ENCODE measurements around the gene NRG3. TPM values are rescaled to one million over a fixed set of nuclear protein-coding genes. Genes with fewer than 3 reads are reported as not detected.

Gene NRG3
- total RNA-seq, 4 donors from 2014 or later: 0.20 to 1.1 (median 0.84) TPM; not detected in 1

DNA sequence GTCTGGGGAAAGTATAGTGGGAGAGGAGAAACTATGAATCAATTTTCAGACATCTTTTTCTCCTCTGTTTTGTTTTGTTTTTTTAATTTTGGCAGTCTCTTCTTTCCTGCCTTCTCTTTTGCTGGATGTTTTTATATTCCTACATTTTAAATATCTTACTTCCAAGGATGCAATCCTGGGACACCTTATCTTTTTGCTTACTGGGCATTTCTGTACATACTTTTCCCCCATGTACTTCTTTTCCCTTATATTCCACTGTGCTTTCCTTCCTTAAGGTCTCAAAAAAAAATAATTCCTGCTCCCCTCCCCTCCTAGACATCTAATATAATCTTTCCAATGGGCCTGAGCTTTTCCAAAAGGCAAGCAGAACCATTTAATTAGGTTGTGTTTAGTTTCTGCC, 701.1 kb downstream of the NRG3 start:
- Histone ChIP-seq H3K4me3 (no peak overlapping the region), H3K36me3 (no peaks in the 10 kb centered on the region), H3K27me3 (no peaks in the 10 kb centered on the region), H3K27ac (no peak overlapping the region), H3K9me3 (peaks cover 0 to 2% (median 0%) of the 10 kb centered on the region in 4 donors), H3K4me1 (no peaks in the 10 kb centered on the region)
- DNase-seq (ENCODE audit: low spot score in 2 of 2): no peak
- no peak for TF ChIP-seq POLR2A (IDR thresholded peaks at IDR 0.05)
- TF ChIP-seq, protein P1, sequence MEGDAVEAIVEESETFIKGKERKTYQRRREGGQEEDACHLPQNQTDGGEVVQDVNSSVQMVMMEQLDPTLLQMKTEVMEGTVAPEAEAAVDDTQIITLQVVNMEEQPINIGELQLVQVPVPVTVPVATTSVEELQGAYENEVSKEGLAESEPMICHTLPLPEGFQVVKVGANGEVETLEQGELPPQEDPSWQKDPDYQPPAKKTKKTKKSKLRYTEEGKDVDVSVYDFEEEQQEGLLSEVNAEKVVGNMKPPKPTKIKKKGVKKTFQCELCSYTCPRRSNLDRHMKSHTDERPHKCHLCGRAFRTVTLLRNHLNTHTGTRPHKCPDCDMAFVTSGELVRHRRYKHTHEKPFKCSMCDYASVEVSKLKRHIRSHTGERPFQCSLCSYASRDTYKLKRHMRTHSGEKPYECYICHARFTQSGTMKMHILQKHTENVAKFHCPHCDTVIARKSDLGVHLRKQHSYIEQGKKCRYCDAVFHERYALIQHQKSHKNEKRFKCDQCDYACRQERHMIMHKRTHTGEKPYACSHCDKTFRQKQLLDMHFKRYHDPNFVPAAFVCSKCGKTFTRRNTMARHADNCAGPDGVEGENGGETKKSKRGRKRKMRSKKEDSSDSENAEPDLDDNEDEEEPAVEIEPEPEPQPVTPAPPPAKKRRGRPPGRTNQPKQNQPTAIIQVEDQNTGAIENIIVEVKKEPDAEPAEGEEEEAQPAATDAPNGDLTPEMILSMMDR (IDR thresholded peaks at IDR 0.05): no peak
- no peak for TF ChIP-seq EP300 (IDR thresholded peaks at IDR 0.05)

DNA sequence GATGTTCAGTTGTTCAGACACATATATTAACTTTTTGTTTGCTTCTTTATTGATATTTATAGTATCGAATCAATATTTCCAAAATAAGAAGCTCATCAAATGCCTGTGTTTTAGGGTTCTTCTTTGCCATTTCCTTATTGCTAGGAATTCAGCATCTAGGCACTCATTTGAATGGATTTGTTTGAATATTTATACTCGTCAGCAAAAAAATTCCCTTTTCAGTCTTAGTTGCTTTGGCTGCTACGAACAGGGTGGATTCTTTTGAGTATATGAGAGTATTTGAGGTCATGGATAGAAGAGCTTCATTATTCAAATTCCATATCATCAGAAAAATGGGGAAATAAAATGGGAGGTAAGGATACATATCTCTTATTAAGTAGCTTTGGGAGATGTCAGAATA, 706.9 kb downstream of the NRG3 start:
- TF ChIP-seq POLR2A (IDR thresholded peaks at IDR 0.05) (no peak), EP300 (IDR thresholded peaks at IDR 0.05) (no peak)
- TF ChIP-seq, protein P1 (IDR thresholded peaks at IDR 0.05): no peak
- Histone ChIP-seq H3K27ac (no peak overlapping the region), H3K27me3 (no peaks in the 10 kb centered on the region), H3K36me3 (no peaks in the 10 kb centered on the region), H3K9me3 (peaks cover 0 to 2% (median 0%) of the 10 kb centered on the region in 4 donors), H3K4me1 (no peaks in the 10 kb centered on the region), H3K4me3 (no peak overlapping the region)
- WGBS, 2 donors: 69 to 75% methylated on average over 3 of the region's 3 CpGs
- no peak for DNase-seq (ENCODE audit: low spot score in 2 of 2)

DNA sequence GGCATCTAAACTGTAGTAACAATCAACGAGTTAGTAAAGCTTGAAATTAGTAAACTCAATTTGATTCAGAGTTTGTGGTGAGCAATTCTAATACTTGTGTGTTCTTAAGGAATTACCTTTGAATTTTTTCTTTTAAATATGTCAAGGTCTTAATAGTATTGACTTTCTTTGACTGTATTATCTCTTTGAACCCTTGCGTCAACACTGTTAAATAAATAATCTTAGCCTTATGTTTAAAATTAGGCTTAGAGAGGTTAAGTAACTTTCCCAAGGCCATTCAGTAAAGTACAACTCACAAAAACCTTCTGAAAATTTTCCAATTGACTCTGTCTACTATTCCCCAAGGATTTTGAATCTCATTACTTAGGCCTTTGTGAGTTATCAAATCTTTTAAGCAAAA, 716.4 kb downstream of the NRG3 start:
- WGBS, 2 donors: 37 to 58% methylated on average over 2 of the region's 2 CpGs

DNA sequence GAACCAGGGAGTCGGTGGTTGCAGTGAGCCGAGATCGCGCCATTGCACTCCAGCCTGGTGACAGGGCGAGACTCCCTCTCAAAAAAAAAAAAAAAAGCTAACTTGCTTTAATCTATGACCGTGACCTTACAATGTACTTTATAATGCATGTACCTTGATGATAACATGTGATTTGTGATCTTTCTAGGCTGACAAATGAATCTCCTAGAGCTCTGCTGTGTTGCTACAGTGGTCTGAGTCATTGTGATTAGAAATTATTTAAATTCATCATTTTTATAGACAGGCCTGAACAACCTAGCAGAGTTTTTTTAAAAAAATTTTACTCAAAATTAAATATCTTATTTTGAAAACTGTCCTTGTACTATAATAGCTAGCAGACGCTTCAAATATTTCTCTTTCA, 722.8 kb downstream of the NRG3 start:
- Histone ChIP-seq H3K4me3 (no peak overlapping the region), H3K4me1 (no peaks in the 10 kb centered on the region), H3K27ac (no peak overlapping the region), H3K9me3 (no peaks in the 10 kb centered on the region), H3K36me3 (no peaks in the 10 kb centered on the region), H3K27me3 (no peaks in the 10 kb centered on the region)
- TF ChIP-seq POLR2A (IDR thresholded peaks at IDR 0.05) (no peak), EP300 (IDR thresholded peaks at IDR 0.05) (no peak)
- TF ChIP-seq, protein P1 (IDR thresholded peaks at IDR 0.05): no peak
- no peak for DNase-seq (ENCODE audit: low spot score in 2 of 2)
- WGBS, 2 donors: 93 to 96% methylated on average over 7 of the region's 7 CpGs

More for the DNA sequence above, 716.4 kb downstream of the NRG3 start:
- Histone ChIP-seq H3K4me1 (no peaks in the 10 kb centered on the region), H3K4me3 (no peak overlapping the region), H3K9me3 (no peaks in the 10 kb centered on the region), H3K27ac (no peak overlapping the region), H3K36me3 (no peaks in the 10 kb centered on the region), H3K27me3 (no peaks in the 10 kb centered on the region)
- TF ChIP-seq, protein P1 (IDR thresholded peaks at IDR 0.05): no peak
- TF ChIP-seq POLR2A (IDR thresholded peaks at IDR 0.05) (no peak), EP300 (IDR thresholded peaks at IDR 0.05) (no peak)
- DNase-seq (ENCODE audit: low spot score in 2 of 2): no peak

DNA sequence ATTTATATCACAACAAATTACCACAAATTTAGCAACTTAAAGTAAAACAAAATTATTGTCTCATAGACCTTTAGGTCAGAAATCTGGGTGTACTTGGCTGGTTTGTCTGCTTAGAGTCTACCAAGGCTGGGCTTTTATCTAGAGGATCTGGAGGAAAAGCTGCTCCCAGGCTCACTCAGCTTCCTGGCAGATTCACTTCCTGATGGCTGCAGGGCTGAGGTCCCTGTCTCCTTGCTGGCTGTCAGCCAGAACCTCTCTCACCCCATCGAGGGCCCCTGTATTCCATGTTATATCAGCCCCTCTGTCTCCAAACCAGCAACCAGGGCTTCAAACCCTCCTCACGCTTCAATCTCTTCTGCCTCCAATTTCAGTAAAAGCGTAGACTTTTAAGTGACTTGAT, 734.9 kb downstream of the NRG3 start:
- no peaks in the 10 kb centered on the region for H3K36me3 ChIP-seq
- no peaks in the 10 kb centered on the region for H3K4me1 ChIP-seq
- H3K9me3 ChIP-seq: peaks cover 0 to 7% (median 0%) of the 10 kb centered on the region in 4 donors
- 68 to 71% methylated on average over 3 of the region's 3 CpGs for WGBS, 2 donors
- no peak for TF ChIP-seq EP300 (IDR thresholded peaks at IDR 0.05)
- TF ChIP-seq, protein P1 (IDR thresholded peaks at IDR 0.05): no peak
- no peak for TF ChIP-seq POLR2A (IDR thresholded peaks at IDR 0.05)
- H3K27me3 ChIP-seq: no peaks in the 10 kb centered on the region
- H3K27ac ChIP-seq: no peak overlapping the region
- no peak for DNase-seq (ENCODE audit: low spot score in 2 of 2)
- H3K4me3 ChIP-seq: no peak overlapping the region

All from tibial nerve (tissue), 4 donors.